Heart right ventricle (tissue), 16 donors: Measurements from ENCODE around the gene CYP3A4. TPM values are rescaled to one million over a fixed set of nuclear protein-coding genes. Genes with fewer than 3 reads are reported as not detected.
"Not testable (repeated sequence)": the region's sequence is repeated elsewhere in the genome, so short reads cannot be mapped to it uniquely, and the experiment has no call there.

Source experiments
- ATAC-seq, 8 donors: fragments of 200-7000 bp; cut with Tn5 transposase; one replicate each; pipeline ENCODE4 v1.9.1; 2020; ENCODE audit warnings: mild to moderate bottlenecking in 8 of 8, moderate library complexity in 8 of 8, moderate number of reproducible peaks in 1 of 8
- DNase-seq, 2 donors: peaks; one replicate each; pipeline ENCODE4 v3.0.0-alpha.2; 2020
- H3K27ac ChIP-seq, 10 donors: fragments of 200-600 bp; sonication (generic) in 2 of 10; one replicate each; pipeline versions ENCODE4 v1.5.0 to v1.8.0; 2020 to 2022; ENCODE audit warnings: mild to moderate bottlenecking in 3 of 10
- H3K27me3 ChIP-seq, 7 donors: fragments of 200-600 bp; one replicate each; pipeline ENCODE4 v1.8.0; 2021 to 2022; ENCODE audit warnings: mild to moderate bottlenecking in 2 of 7
- H3K36me3 ChIP-seq, 9 donors: fragments of 200-600 bp; sonication (generic) in 1 of 9; one replicate each; pipeline versions ENCODE4 v1.5.0 to v1.8.0; 2020 to 2022; ENCODE audit warnings: mild to moderate bottlenecking in 2 of 9
- H3K4me1 ChIP-seq, 9 donors: fragments of 200-600 bp; sonication (generic) in 1 of 9; one replicate each; pipeline versions ENCODE4 v1.5.0 to v1.8.0; 2020 to 2022; ENCODE audit warnings: mild to moderate bottlenecking in 4 of 9
- H3K4me3 ChIP-seq, 10 donors: fragments of 200-600 bp; sonication (generic) in 2 of 10; one replicate each; pipeline versions ENCODE4 v1.5.0 to v1.8.0; 2020 to 2022; ENCODE audit warnings: mild to moderate bottlenecking in 7 of 10, moderate library complexity in 2 of 10
- H3K9me3 ChIP-seq, 11 donors: fragments of 200-600 bp in 10 of 11; sonication (generic) in 2 of 11; one replicate each; pipeline versions ENCODE4 v1.5.0 to v1.8.0; 2013 to 2022; ENCODE audit warnings: mild to moderate bottlenecking in 2 of 11, control low read depth in 1 of 11, moderate library complexity in 1 of 11
- whole genome bisulfite sequencing, 2 donors: extraction: QIAGEN DNeasy Blood & Tissue Kit; methylation state at CpG; one replicate each; pipeline ENCODE4 v1.1.7; 2013; ENCODE audit warnings: inconsistent platforms in 1 of 2; 5-methylcytosine and 5-hydroxymethylcytosine counted together
- intact Hi-C, 10 donors: fragments of 100-400 bp; cut with DNase I; formaldehyde crosslinking; loops; one replicate each; pipeline versions ENCODE4 v1.11.1 to v1.14.2; 2022
- polyA plus RNA-seq, 2 donors: library from polyadenylated mRNA; stranded (reverse); fragments of 200-250 nt; gene quantifications; one replicate each; pipeline ENCODE4 v1.2.3, GENCODE V29; 2013
- total RNA-seq, 10 donors: library from RNA; stranded (reverse); fragmentation: NEBNext Ultra II Directional in 3 of 10; extraction: Animal tissue kit (Norgen Biotek cat#: 25700) in 3 of 10; gene quantifications; one replicate each; pipeline versions ENCODE4 v1.2.1 to v1.2.4, GENCODE V29; 2021 to 2023
- TF ChIP-seq, protein P1 (sequence below), 9 donors: fragments of 200-600 bp; sonication (generic) in 2 of 9; IDR thresholded peaks; one replicate each; pipeline versions ENCODE4 v1.5.0 to v1.8.0; 2021 to 2022; ENCODE audit warnings: antibody characterized with exemption in 9 of 9, mild to moderate bottlenecking in 5 of 9, moderate library complexity in 1 of 9
- donor health status: Arrhythmogenic right ventricular cardiomyopathy.
- donor health status: ischemic (EF 13 %, LVEDD 7.1; RV severe dilation, severe dysfunction).
- donor health status: healthy with polysubstance abuse.
- donor health status: DM: no; HTN: yes; CAD: no.
- donor health status: DM: no; HTN: no; CAD: no.
- donor health status: ischemic (EF 25% LVEDD 6.9; RV normal size, moderate dysfunction).
- donor health status: ischemic (EF 25% LVEDD 5.7; RV mildly dilated, moderate dysfunction).
- donor health status: healthy.
- donor health status: DM: yes; HTN: yes; CAD: no.
- donor health status: Ischemic cardiomyopathy.
- donor health status: ischemic (EF 35%, LVEDD 5.7; RV mildly dilated, moderate dysfunction).
- donor health status: nonischemic (EF 11% LVEDD 7.7; RV severe dilation, severe dysfunction).
- donor health status: DM: yes; HTN: yes; CAD: no.
- donor health status: PGD.
- donor health status: ischemic (EF 29% LVEDD 5.4; RV normal size, mild dysfunction).
- donor health status: nonischemic (EF 23%, LVEDD 6.1; RV moderate dilation, normal function).

The CYP3A4 gene
- total and polyA plus RNA-seq, 12 donors = not detected

DNA sequence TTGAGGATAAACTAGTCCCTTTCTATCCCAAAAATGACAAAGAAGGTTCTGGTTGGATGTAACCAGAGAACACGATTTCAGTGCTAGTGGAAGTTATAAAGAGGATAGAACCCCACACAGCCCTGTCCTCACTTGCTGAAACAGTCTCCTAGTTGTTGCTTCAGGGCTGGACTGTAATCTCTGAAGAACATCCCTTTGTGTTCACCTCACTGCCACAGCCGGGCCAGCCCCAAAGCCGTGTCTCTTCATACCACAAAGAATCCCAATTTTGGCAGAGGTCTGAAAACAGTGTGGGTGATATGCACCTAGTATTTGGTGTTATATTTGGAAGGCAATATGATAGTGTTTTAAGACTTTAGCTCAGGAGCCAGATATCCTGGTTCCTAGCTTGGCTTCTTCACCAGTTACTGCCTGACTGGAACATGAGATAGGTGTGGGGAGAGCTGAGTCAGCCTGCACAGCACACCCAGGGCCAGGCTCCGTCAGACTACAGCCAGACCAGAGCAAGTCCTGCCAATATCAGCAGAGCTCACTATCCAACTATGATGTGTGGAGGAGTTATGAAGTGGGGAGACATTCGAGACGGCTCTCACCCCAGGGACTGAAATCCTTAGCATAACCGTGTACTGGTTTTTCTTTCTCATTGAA, 21.2 kb downstream of the CYP3A4 start:
- TF ChIP-seq, protein P1, sequence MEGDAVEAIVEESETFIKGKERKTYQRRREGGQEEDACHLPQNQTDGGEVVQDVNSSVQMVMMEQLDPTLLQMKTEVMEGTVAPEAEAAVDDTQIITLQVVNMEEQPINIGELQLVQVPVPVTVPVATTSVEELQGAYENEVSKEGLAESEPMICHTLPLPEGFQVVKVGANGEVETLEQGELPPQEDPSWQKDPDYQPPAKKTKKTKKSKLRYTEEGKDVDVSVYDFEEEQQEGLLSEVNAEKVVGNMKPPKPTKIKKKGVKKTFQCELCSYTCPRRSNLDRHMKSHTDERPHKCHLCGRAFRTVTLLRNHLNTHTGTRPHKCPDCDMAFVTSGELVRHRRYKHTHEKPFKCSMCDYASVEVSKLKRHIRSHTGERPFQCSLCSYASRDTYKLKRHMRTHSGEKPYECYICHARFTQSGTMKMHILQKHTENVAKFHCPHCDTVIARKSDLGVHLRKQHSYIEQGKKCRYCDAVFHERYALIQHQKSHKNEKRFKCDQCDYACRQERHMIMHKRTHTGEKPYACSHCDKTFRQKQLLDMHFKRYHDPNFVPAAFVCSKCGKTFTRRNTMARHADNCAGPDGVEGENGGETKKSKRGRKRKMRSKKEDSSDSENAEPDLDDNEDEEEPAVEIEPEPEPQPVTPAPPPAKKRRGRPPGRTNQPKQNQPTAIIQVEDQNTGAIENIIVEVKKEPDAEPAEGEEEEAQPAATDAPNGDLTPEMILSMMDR (IDR thresholded peaks at IDR 0.05) = no peak
- peaks cover 0 to 4% (median 0%) of the 10 kb centered on the region in 9 donors for H3K4me1 ChIP-seq
- peak overlapping the region in 1 of 10 donors; percentile 1 for H3K27ac ChIP-seq
- DNase-seq = peak; percentile 12 to 37
- no peaks in the 10 kb centered on the region for H3K27me3 ChIP-seq
- peak; percentile 67 to 99 (median 88) for ATAC-seq
- 50 to 60% methylated on average over 7 of the region's 7 CpGs for WGBS, 2 donors
- no peak overlapping the region for H3K4me3 ChIP-seq
- no peaks in the 10 kb centered on the region for H3K36me3 ChIP-seq
- H3K9me3 ChIP-seq = no peaks in the 10 kb centered on the region
- intact Hi-C loops = no loop called here

DNA sequence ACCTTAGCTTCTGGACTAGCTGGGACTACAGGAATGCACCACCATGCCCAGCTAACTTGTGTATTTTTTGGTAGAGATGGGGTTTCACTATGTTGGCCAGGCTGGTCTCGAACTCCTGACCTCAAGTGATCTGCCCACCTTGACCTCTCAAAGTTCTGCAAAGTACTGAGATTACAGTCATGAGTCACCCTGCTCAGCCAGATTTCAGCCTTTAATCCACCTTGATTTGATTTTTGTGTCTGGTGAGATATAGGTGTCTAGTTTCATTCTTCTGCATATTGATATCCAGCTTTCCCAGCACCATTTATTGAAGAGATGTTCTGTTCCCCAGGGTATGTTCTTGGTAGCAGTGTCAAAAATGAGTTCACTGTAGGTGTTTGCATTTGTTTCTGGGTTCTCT, 28.9 kb downstream of the CYP3A4 start:
- Histone ChIP-seq H3K4me3 (no peak overlapping the region), H3K27me3 (no peaks in the 10 kb centered on the region), H3K9me3 (peaks cover 0 to 4% (median 0%) of the 10 kb centered on the region in 11 donors), H3K36me3 (no peaks in the 10 kb centered on the region), H3K27ac (no peak overlapping the region), H3K4me1 (no peaks in the 10 kb centered on the region)
- DNase-seq (no peak), ATAC-seq (no peak)
- WGBS, 2 donors = 82 to 96% methylated on average over 1 of the region's 1 CpG
- intact Hi-C loops = no loop called here
- TF ChIP-seq, protein P1 (IDR thresholded peaks at IDR 0.05) = no peak

DNA sequence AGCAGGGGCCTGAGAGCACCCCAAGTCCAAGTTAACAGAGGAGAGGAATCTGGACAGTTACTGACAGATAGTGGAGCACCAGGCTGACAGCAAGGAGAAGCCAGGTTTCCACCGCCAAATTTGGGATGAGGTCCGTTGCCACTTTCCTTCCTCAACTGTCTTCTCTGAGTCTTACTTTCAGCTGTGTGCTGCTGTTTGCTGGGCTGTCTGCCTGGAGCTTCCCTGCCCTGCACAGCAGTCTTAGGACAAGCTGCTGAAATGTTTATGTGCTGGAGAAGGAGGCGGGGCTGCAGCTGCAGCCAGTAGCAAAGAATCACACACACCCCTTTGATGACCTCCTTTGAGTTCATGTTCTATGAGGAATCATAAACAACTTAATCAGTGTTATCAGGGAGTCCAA, 31.6 kb downstream of the CYP3A4 start:
- Histone ChIP-seq H3K9me3 (peaks cover 0 to 4% (median 0%) of the 10 kb centered on the region in 11 donors), H3K36me3 (no peaks in the 10 kb centered on the region), H3K27me3 (no peaks in the 10 kb centered on the region), H3K4me3 (no peak overlapping the region), H3K4me1 (no peaks in the 10 kb centered on the region), H3K27ac (no peak overlapping the region)
- no peak for DNase-seq
- 51 to 61% methylated on average over 3 of the region's 3 CpGs for WGBS, 2 donors
- TF ChIP-seq, protein P1 (IDR thresholded peaks at IDR 0.05) = no peak
- intact Hi-C loops = loop anchor here in 1 of 10 donors (2.0 kb wide), 1 partner anchor 16 kb away; no protein-coding TSS in a partner anchor
- ATAC-seq = no peak

DNA sequence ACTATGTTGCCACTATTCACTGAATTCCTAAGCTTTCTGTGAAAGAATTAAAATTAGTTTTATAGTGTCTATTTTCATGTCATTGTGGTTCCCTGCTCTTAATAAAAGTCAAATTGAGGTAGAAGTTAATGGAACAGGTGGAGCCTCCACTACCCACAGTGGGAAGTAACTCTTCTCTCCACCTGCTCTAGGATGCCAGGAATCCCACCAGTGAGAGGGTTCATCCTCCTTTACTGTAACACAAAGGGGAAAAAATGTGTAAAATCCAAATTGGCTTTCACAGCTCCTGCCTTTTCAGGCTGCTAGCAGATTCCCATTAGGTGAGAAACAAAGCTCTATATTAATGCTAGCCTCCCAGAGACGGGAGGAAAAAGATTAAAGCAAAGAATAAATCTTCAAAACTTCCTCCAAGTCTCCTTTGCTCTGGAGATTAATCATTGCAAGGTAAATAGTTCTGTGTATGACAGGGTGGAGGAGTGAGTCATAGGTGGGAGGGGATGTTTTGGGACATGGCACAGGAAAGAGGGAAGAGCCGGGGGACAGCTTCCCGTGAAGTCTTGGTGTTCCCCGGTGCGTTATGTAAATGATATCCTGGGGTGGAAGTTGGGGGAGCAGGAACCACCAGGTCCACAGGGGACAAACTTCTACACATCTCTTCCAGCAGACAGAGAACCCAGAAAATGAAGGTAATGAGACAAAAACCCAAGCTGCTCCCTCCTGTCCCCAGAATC, 32.5 kb downstream of the CYP3A4 start:
- 16 to 27% methylated on average over 5 of the region's 5 CpGs for WGBS, 2 donors
- H3K27ac ChIP-seq, H3K4me3 ChIP-seq, H3K4me1 ChIP-seq, H3K9me3 ChIP-seq, ATAC-seq, H3K27me3 ChIP-seq, DNase-seq, H3K36me3 ChIP-seq: not testable (repeated sequence)
- intact Hi-C loops = loop anchor here in 1 of 10 donors (2.0 kb wide), 1 partner anchor 17 kb away; no protein-coding TSS in a partner anchor
